Eye (tissue), 1 donor: ENCODE results near the gene SPATA1.

Experiments
- DNase-seq: peaks from one replicate; pipeline ENCODE4 v3.0.0-alpha.2; 2015

SPATA1 gene

GRCh38 chr1:84597011-84597410 is 90.8 kb downstream of the SPATA1 start:
- no peak for DNase-seq

- DNase-seq, result no peak
These were observed 92.2 kb downstream of the SPATA1 start for GRCh38 chr1:84598418-84598817.

DNA sequence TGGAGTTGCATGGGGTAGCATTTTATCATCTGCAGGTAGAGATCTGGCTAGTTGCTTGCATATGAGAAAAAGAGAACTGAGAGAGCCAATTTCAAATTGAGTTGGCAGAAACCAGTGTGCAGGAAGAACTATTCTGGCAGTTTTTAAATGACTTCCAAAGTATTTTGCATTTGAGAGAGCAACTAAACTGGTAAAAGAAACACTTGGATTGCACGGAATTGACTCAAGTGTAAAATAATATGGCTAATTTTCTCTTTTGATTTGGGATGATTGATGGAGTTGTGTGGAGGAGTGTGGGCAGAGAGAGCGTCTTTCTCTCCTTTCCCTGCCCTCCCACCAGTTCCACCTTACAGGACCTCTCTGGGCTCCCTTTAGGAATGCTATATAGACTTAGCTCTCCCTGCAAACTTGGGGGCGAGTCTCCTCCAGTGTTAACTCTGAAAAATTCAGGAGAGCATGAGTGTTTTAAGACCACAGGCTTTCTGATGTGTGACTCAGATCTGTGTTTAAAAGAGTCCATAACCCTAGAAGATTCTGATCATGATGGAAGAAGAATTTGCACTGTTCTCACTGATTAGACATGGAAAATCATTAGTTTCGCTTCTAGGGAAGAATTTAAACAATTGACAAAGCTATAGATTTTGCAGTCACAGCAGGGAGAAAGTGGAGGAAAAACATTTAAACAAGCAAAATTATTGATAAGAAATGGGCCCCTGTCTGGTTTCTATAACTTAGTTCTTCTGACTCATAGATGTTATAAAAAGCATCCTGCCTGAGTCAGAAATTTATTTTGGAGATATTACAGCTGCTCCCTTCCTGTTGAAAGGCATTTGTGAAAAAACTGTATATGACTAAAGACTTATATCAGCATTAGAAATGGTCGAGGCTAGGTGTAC is 92.9 kb downstream of the SPATA1 start:
- no peak for DNase-seq

GRCh38 chr1:84600796-84601195 is 94.6 kb downstream of the SPATA1 start:
- DNase-seq, result no peak

- no peak for DNase-seq
These were observed 97.0 kb downstream of the SPATA1 start for GRCh38 chr1:84603223-84603622.

DNA sequence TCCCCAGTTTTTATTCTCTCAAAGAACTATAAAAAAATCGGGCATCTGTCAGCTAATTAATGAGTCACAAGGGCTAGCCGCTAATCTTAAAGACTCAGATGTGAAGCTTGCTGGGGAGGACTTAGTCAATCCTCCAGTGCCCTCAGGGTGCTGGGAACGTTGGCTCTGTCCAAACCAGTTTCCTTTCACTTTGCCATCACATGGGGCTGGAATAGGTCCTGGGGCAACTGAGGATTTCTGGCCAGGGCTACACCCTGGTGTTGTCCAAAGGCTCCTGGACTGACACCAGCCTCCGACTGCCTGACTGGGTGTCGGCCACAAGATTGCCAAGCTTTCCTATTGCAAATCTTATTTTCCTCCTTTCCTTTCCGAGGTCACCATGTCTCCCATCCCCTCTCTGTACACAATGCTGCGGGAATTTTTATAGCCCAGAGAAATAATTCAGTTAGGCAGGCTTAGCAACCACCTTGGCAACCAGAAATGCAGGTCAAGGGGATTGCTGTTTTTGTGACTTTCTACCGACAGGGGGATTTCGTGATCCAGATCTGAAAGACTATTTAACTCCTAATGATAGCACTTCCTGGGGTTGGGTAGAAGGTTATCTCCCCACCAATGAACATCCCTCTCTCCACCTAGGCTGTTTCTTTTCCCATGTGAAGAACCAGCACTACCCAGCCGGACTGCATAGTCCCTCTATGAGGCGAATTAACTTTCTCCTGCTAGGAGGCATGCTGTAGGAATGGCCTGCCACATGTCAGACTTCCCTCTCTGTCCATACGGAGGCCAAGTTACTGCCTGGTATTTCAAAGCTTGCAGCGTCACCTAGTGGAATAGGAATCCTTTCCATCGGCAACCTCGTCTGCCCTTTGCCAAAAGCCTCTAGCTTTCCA is 98.0 kb downstream of the SPATA1 start:
- DNase-seq, result no peak

DNA sequence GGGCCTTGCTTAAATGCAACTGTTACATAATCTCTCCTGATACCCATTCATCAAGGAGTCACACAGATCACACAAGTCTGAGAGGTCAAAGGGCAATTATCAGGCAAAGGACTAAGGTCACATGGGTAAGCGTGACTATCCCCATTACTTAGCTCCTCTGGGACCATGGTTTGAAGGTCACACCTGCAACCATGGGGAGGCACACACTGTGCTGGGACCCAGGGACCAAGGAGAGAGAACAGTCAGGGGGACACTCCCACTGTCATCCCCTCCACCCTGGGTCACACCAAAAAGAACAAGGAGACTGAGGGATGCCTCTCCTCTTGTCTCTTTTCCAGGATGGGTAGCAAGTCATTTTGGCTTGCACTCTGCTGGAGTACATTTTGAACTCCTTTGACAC is 99.0 kb downstream of the SPATA1 start:
- no peak for DNase-seq

DNA sequence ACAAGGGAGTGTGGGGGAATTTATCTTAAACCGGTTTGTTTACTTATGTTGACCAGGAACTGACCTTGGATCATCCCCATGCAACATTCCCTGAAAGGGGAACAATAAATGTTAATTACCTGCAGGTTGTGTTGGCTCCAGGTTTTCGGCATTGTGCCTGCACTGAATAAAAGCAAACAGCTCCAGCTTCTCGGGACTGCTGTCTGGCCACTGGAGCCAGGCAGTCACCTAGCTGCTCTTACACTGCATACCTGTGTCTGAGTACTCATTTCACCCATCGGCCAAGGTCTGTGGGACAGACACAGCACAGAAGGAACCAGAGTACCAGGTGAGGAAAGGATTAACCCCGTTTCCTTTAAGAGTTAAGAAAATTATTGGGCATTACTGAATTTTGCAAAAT is 100.8 kb downstream of the SPATA1 start:
- no peak for DNase-seq

DNA sequence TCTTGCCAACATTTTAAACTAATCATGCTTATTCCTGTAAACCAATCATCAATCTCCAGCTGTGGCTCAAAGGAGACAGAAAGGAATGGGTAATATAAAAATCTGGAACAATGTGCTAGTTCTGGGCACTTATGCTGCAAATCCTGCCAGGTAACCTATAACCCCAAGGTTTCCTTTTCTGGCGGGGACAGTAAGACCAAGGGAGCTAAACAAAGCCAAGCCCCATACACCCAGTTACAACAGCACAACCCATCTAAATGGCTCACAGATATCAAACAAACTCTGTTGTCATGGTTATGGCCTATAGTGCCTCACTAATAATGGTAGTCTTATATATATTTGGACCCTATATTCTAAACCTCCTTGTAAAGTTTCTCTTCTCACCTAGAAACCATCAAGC is 104.9 kb downstream of the SPATA1 start:
- DNase-seq, result no peak

GRCh38 chr1:84611796-84612195 is 105.6 kb downstream of the SPATA1 start:
- DNase-seq, result no peak

- no peak for DNase-seq
These were observed 106.8 kb downstream of the SPATA1 start for GRCh38 chr1:84613026-84613425.

GRCh38 chr1:84613887-84614286 is 107.7 kb downstream of the SPATA1 start:
- DNase-seq, result no peak

DNA sequence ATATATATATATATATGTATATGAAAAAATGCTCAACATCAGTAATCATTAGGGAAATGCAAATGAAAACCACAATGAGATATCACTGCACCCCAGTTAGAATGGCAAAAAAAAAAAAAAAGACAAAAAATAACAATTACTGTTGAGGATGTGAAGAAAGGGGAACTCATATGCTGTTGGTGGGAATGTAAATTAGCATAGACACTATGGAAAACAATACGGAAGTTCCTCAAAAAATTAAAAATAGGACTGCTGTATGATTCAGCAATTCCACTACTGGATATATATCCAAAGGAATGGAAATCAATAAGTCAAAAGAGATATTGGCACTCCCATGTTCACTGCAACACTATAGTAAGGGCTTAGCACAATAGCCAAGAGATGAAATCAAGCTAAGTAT is 109.6 kb downstream of the SPATA1 start:
- DNase-seq, result no peak
